GM15510 (cell line): Measurements from ENCODE around the gene CCNB1.
A peak's percentile ranks its signal among the peaks of the same experiment; 100 is the strongest.

Experiments used
- POLR2A ChIP-seq: IDR thresholded peaks from 3 replicates; pipeline ENCODE4 v1.6.1; 2011; ENCODE audit warnings: borderline replicate concordance; ENCODE audit not compliant: insufficient read length; ENCODE audit errors: extremely low read depth

Gene CCNB1

DNA sequence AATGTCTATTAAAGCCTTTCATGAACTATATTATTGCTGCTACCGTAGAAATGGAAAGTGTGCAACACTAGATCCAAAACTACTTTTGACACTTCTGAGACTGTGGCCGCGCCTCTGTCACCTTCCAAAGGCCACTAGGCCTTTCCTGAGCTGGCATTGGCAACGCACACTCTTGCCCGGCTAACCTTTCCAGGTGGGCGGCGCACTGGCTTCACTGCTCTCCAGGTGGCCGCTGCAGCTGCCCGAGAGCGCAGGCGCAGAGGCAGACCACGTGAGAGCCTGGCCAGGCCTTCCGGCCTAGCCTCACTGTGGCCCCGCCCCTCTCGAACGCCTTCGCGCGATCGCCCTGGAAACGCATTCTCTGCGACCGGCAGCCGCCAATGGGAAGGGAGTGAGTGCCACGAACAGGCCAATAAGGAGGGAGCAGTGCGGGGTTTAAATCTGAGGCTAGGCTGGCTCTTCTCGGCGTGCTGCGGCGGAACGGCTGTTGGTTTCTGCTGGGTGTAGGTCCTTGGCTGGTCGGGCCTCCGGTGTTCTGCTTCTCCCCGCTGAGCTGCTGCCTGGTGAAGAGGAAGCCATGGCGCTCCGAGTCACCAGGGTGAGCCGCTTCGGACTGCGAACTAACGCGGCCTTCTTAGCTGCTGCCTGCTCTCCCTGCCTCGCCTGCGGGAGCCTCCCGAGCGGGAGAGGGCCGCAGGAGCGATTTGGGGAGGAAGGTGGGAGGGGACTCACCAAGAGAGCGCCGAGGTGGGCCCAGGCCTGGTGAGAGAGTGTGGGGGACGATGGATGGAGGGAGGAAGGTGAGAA is at the start of gene CCNB1:
CCNB1 (plus strand) TSS at position 465 of the 807 bp plus-strand sequence; CDS start at position 578, 113 bp downstream.
- peak; percentile 67 for TF ChIP-seq POLR2A

DNA sequence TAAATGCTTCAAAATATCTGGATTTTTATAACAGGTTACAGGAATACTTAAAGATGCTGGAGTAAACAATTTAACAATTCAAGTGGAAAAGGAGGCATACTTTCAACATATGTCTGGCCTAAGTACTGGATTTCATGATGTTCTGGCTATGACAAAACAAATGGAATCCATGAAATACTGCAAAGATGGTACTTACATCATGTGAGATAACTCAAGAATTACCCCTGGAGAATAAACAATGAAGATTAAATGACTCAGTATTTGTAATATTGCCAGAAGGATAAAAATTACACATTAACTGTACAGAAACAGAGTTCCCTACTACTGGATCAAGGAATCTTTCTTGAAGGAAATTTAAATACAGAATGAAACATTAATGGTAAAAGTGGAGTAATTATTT is 37.5 kb upstream of the CCNB1 start:
- TF ChIP-seq POLR2A, result no peak

GRCh38 chr5:69130241-69130640 is 36.7 kb upstream of the CCNB1 start:
- TF ChIP-seq POLR2A, result no peak

DNA sequence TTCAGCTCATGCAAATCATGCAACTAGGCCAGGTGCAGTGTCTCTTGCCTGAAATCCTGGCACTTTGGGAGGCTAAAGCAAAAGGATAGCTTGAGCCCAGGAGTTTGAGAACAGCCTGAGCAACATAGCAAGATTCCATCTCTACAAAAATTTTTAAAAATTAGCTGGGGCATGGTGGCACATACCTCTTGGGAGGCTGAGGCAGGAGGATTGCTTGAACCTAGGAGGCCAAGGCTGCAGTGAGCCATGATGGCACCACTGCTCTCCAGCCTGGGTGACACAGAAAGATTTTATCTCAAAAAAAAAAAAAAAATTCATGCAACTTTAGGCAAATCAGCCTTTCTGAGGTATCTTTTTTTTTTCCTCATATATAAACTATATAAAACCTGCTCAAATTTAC is 35.6 kb upstream of the CCNB1 start:
- no peak for TF ChIP-seq POLR2A

GRCh38 chr5:69134126-69134525 is 32.8 kb upstream of the CCNB1 start:
- TF ChIP-seq POLR2A, result no peak

GRCh38 chr5:69136293-69136692 is 30.7 kb upstream of the CCNB1 start:
- TF ChIP-seq POLR2A, result no peak

GRCh38 chr5:69137807-69138206 is 29.1 kb upstream of the CCNB1 start:
- TF ChIP-seq POLR2A, result no peak

- no peak for TF ChIP-seq POLR2A
These were observed 28.2 kb upstream of the CCNB1 start for GRCh38 chr5:69138766-69139165.

DNA sequence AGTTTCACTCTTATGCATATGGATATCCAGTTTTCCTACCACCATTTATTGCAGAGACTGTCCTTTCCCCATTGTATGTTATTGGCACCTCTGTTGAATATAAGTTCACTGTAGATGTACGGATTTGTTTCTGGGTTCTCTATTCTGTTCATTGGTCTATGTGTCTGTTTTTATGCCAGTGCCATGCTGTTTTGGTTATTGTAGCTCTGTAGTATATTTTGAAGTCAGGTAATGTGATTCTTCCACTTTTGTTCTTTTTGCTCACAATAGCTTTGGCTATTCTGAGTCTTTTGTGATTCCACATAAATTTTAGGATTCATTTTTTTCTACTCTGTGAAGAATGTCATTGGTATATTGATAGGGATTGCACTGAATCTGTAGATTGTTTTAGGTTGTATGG is 26.1 kb upstream of the CCNB1 start:
- no peak for TF ChIP-seq POLR2A

DNA sequence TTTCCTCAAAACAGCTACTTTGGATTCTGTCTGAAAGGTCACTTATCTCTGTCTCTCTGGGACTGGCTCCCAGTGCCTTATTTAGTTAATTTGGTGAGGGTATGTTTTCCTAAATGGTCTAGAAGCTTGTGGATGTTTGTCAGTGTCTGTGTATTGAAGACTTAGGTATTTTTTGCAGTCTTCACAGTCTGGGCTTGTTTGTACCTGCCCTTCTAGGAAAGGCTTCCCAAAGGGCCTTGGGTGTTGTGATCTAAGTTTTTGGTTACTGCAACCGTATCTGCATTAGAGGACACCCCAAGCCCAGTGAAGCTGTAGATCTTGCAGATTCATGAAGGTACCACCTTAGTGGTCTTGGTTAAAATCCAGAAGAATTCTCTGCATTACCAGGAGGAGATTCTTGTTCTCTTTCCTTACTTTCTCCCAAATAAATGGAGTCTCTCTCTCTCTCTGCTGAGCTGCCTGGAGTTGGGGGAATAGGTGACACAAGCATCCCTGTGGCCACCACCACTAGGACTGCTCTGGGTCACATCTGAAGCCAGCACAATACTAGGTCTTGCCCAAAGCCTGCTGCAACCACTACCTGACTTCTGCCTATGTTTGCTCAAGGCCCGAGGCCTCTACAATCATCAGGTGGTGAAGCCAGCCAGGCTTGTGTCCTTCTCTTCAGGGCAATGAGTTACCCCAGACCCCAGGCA is 17.8 kb upstream of the CCNB1 start:
- TF ChIP-seq POLR2A, result no peak

DNA sequence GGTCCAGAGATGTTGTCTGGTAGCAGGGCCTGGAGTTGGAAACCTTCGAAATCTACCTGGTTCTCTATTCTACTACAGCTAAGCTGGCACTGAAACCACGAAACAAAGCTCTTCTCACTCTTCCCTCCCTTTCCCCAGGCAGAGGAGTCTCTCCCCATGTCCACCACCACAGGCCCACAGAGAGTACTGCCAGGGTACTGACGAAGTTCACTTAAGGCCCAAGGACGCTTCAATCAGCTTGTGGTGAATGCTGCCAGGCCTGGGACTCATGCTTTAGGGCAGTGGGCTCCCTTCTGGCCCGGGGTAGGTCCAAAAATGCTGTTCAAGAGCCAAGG is 17.3 kb upstream of the CCNB1 start:
- TF ChIP-seq POLR2A, result no peak

GRCh38 chr5:69152731-69153130 is 14.2 kb upstream of the CCNB1 start:
- TF ChIP-seq POLR2A, result no peak

DNA sequence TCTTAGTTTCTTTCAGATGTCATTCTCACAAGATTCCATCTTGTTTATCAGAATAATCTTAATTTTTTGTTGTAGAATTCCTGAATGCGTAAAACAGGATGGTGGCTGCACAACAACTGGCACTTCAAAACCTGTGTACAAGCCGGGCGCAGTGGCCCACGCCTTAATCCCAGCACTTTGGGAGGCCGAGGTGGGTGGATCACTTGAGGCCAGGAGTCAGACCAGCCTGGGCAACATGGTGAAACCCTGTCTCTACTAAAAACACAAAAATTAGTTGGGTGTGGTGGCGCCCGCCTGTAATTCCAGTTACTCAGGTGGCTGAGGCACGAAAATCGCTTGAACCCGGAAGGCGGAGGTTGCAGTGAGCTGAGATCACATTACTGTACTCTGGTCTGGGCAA is 10.5 kb upstream of the CCNB1 start:
- no peak for TF ChIP-seq POLR2A

- no peak for TF ChIP-seq POLR2A
These were observed 8.9 kb upstream of the CCNB1 start for GRCh38 chr5:69158039-69158438.

- no peak for TF ChIP-seq POLR2A
These were observed 6.3 kb upstream of the CCNB1 start for GRCh38 chr5:69160651-69161050.

- TF ChIP-seq POLR2A, result no peak
These were observed 524 bp downstream of the CCNB1 start for GRCh38 chr5:69167493-69167855.
